Measurements from ENCODE around the gene STPG2. TPM values are rescaled to one million over a fixed set of nuclear protein-coding genes. Genes with fewer than 3 reads are reported as not detected.

The STPG2 gene
- not detected in 2 replicates for total RNA-seq

DNA sequence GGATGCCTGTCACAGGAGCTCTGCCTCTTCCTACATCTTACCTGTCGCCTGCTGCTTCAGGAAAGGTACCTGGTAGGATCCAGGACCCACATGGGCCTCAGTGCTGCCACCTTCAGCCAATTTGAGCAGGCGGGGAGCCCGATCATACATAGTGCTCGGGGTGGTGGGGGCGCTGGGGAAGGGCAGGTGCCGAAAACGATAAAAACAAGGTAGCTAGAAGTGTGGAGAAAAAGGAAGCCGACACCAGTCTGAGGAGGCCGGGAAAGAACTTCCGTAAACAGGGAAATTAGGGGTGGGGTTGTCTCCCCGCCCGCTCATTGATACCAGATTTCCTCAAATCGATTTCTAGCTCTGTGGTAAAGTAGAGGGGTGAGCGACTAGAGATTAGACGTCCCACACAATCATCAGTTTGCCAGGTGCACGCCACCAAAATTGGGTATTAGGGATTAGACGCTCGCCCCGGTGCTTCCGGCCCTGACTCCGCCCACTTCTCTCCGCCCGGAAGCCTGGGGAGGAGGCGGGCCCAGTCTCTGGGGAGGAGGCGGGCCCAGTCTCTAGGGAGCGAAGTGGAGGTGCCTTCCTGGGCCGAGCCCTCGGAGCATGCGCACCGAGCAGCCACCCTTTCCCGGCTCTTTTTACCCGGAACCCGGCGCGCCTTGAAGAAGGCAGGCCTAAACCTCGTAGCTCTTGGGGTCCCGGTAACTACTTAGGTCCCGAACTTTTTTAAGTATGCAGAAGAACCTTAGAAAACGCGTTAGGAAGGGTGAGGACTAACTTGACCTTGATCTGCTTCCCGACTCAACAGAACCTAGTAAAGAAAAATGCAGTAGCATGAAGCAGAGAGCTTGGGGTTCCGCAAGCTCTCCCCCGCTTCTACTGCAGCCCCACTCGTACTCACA lies at the start of gene STPG2:
TSS of gene STPG2 (minus strand) at position 476 of the 899 bp plus-strand sequence.

Other genes with a start within 250 kb of the STPG2 start
- gene RAP1GDS1, start 117.9 kb upstream of the STPG2 start, total RNA-seq: 39.4 and 49.3 TPM in 2 replicates